Pulmonary artery endothelial cell (primary cell): ENCODE data around the gene DGLUCY. TPM values are rescaled to one million over a fixed set of nuclear protein-coding genes. Genes with fewer than 3 reads are reported as not detected.
"Not testable (repeated sequence)": the region's sequence is repeated elsewhere in the genome, so short reads cannot be mapped to it uniquely, and the experiment has no call there.

Experiments used
- DNase-seq: peaks from one replicate; pipeline ENCODE4 v3.0.0-alpha.2; 2011; ENCODE audit warnings: low read depth, low spot score
- total RNA-seq: library from RNA; depleted of rRNA; stranded (reverse); fragments of >200 nt; gene quantifications from 2 replicates; pipeline ENCODE4 v1.2.3, GENCODE V29; 2014

DGLUCY gene
- total RNA-seq, 1 donor from 2014 or later, result 51.4 TPM

- no peak for DNase-seq
Measured at GRCh38 chr14:91204657-91205056, 90.8 kb downstream of the DGLUCY start.

GRCh38 chr14:91205459-91205858 lies 91.6 kb downstream of the DGLUCY start:
- no peak for DNase-seq

DNA sequence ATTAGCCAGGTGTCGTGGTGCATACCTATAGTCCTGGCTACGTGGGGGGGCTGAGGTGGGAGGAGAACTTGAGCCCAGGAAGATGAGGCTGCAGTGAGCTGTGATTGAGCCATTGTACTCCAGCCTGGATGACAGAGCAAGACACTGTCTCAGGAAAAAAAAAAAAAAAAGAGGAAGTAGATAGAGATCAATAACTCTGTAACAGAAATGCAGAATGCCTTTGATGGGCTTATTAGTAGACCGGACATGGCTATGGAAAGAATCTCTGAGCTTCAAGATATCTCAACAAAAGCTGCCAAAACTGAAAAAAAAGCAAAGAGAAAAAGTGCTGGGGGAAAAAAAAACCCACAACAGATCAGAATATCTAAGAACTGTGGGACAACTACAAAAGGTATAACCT lies 93.1 kb downstream of the DGLUCY start:
- DNase-seq, result no peak

DNA sequence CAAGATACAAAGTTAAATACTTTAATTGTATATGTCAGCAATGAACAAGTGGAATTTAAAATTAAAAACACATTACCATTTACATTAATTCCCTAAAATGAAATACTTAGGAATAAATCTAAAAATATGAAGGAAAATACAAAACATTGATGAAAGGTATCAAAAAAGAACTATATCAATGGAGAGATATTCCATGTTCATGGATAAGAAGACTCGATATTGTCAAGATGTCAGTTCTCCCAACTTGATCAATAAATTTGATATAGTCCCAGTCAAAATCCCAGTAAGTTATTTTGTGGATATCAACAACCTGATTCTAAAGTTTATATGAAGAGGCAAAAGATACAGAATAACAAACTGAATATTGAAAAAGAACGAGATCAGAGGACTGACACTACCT lies 97.1 kb downstream of the DGLUCY start:
- DNase-seq, result no peak

DNA sequence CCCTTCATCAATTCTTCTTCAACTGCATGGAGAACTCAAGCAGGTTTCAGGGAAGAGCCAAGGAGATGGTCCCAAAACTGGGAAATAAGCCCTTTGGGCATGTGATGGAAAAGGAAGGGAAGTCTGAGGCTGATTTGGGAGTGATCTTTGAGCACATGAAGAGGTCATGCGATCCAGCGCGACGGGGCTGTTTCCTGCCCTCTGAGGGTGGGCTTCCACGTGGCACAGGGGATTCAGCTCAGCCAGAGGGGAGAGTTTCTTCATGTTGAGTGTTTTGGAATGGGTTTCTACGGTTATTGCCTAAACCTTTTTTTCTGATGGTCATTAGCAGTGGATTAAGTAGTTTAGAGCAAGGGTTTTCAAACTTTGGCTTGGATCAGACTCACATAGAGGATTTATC lies 100.4 kb downstream of the DGLUCY start:
- DNase-seq, result no peak

DNA sequence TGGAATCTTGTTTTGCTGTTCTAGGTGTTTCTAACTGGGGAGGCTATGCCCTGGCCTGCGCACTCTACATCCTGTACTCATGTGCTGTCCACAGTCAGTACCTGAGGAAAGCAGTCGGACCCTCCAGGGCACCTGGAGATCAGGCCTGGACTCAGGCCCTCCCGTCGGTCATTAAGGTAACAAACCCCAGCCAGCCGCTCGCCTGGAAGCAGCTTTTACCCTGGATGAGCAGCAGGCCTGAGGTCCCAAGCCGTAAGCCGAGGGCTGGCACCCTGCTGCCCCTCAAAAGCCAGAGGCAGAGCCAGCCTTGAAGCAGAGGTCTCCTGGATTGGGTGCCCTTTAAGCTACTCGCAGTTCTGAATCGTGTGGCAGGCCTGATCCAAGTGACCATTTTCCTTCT lies 101.5 kb downstream of the DGLUCY start:
- DNase-seq, result no peak

DNA sequence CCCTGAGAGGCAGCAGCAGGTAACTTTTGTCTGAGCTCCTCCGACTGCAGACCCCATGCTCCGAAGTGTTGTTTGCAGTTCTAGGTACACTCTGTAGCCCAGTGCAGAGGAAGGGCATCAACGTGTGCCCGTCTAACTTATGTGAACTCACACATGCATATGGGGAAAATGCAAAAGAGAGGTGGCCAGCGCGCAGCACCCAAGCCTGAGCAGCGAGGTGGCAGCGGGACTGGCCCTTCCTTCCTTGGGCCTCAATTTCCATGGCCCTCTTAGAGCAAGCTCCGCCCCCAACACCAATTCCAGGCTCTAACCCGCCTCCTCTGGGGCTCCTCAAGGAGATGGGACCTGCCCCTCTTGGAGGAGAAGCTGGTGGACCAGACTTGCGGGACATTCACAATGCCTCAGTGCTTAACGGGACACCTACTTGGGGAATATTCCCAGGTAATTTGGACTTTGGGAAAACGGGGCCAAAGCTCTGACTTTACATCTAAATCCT lies 102.9 kb downstream of the DGLUCY start:
- no peak for DNase-seq

DNA sequence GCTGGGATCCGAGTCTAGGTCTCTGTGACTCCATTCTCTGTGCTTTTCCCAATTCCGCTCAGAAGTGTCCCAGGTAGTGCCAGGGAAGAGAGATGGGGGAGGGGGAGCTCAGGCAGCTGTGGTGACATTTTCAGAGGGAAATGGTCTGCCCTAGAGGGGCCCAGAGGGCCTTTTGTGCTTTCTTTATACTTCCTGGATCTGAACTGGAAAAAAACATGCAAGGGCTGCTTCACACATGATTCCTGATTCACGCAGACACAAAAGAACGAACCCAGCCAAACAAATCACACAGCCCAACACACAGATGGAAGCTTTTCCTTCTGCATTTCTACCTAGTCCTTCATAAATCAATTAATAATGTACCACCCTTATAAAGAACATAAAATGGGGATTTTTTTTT lies 104.1 kb downstream of the DGLUCY start:
- no peak for DNase-seq

DNA sequence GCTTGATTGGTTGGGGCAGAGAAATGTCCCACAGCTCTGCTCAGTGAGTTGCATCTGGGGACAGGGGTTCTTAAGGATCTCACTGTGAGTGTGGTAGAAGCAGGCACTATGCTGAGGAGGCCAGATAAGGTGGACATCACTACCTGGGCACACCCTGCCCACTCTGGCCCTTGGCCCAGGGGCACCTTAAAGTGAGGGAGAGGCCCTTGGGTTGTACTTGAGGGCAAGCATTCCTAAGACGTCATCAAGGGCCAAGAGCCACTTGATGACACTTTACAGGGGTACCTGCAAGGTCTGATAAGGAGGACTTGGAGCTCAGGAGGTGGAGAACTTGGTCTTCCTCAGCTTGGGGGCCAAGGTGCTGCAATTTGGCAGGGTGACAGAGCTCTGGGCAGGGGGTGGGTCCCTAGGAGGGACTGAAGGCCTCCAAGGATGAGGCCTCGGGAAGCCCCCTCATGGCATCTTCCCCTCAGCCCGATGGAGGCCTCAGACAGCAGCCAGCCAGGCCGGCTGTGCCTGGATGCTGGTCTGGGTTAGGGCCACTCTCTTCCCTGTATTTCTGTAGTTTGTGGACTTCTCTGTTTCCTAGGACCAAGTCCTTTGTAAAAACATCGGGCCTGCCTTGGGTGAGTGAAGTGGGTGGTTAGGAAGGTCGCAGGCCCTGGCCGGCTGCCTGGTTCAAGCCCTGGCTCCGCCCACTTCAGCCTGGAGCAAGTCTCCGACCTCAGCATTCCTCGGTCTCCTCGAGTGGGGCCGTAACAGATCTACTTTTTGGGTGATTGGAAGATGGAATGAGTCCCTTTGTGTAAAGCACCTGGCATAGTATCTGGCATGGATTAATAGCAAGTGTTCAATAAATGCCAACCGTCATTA lies 105.9 kb downstream of the DGLUCY start:
- DNase-seq, result no peak

DNA sequence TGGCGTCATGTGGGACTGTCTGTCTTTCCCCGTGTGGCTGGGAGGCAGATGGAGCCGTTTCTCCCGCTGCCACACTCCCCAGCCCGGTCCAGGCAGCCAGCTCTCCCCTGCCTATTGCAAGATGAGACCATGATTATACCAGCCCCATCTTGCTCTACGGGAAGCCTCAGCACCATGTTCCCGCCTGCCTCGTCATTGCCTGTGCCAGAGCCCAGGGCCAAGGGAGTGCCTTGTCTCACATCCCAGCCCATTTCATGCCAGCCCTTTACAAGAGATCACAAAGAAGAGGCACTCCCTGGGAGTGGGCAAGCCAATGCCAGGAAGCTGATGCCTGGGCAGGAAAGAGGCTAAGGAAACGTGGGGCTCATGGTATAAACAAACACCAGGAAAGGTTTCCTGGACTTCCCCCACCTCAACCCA lies 106.7 kb downstream of the DGLUCY start:
- no peak for DNase-seq

GRCh38 chr14:91221270-91221669 lies 107.4 kb downstream of the DGLUCY start:
- no peak for DNase-seq

DNA sequence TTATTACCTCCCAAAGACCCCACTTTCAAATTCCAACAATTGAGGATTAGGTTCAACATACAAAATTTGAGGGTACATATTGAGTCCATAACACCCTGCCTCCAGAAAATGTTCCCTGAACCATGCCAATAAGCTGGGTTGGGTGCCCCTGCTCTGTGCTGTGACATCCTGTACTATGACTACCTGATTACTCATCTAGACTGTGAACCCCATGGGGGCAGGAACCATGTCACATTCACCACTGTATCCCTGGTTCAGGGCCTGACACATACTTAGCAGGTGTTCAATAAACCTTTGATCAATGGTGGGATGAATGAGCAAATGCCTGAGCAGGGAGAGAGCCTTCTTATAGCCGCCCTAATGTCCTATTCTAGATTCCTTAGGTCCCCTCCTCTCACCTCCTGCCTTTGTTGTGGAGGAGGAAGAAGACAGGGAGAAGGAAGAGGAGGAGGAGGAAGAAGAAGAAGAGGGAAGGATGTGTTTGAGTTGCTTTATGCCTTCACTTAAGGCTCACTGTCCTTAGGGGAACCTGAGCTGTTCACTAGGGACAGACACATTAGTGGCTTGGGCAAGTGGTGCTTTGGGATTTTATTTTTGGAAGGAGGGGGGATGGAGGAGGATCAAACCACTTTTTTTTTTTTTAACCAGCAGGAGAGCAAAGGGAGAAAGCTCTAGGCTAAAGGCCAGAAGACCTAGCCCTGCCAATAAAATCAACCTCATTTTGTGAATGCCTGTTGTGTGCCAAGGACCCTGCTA lies 109.3 kb downstream of the DGLUCY start:
- DNase-seq, result no peak

GRCh38 chr14:91225025-91225424 lies 111.2 kb downstream of the DGLUCY start:
- DNase-seq, result no peak

- DNase-seq, result not testable (repeated sequence)
Measured at GRCh38 chr14:91226360-91226759, 112.5 kb downstream of the DGLUCY start.

- DNase-seq, result no peak
Measured at GRCh38 chr14:91227183-91227628, 113.3 kb downstream of the DGLUCY start.

GRCh38 chr14:91228112-91229004 lies 114.5 kb downstream of the DGLUCY start:
- DNase-seq, result no peak

DNA sequence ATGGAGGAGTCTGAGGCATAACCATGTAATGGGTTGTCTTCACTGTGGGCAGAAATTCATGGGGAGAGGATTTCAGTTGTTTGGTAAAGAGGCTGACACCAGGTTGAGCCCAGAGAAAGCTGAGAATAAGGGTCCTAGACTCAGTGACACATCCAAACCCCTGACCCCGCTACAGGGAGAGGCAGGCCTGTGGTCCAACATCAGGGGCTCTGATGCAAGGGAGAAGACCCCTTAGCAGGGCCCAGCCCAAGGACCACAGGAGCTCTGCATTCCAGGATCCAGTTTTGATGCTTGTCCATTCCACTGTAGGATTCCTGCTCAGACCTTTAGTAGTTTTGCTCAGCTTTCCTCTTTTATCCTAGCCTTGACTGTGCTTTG lies 115.1 kb downstream of the DGLUCY start:
- DNase-seq, result no peak

GRCh38 chr14:91229743-91230200 lies 115.9 kb downstream of the DGLUCY start:
- no peak for DNase-seq

- DNase-seq, result no peak
Measured at GRCh38 chr14:91230397-91231035, 116.6 kb downstream of the DGLUCY start.

DNA sequence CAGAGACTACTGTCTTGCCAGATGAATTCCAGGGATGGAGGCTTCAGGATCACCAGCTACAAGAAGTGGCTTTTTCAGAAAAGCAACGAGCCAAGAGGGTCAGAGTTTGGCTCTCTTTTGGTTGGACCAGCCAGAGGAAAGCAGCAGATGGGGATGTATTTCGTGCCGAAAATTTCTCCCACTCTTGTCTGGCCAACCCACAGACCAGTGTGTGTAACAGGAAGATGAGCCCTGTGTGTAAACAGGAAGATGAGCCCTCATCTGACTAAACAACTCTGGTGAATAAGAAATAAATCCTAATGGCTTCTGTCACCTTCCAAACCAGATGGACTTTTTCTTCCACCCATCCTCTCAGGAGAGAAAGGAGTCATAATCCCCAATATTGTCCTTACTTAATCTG lies 117.6 kb downstream of the DGLUCY start:
- DNase-seq, result no peak

- no peak for DNase-seq
Measured at GRCh38 chr14:91232052-91232451, 118.2 kb downstream of the DGLUCY start.
